Hypothalamus (tissue), 51 donors: ENCODE results near the gene BPIFA1.

ENCODE experiments used
- DNase-seq, 51 donors: peaks; one replicate each; lab custom pipeline; 2025; lab: John Stamatoyannopoulos, UW

Gene BPIFA1

DNA sequence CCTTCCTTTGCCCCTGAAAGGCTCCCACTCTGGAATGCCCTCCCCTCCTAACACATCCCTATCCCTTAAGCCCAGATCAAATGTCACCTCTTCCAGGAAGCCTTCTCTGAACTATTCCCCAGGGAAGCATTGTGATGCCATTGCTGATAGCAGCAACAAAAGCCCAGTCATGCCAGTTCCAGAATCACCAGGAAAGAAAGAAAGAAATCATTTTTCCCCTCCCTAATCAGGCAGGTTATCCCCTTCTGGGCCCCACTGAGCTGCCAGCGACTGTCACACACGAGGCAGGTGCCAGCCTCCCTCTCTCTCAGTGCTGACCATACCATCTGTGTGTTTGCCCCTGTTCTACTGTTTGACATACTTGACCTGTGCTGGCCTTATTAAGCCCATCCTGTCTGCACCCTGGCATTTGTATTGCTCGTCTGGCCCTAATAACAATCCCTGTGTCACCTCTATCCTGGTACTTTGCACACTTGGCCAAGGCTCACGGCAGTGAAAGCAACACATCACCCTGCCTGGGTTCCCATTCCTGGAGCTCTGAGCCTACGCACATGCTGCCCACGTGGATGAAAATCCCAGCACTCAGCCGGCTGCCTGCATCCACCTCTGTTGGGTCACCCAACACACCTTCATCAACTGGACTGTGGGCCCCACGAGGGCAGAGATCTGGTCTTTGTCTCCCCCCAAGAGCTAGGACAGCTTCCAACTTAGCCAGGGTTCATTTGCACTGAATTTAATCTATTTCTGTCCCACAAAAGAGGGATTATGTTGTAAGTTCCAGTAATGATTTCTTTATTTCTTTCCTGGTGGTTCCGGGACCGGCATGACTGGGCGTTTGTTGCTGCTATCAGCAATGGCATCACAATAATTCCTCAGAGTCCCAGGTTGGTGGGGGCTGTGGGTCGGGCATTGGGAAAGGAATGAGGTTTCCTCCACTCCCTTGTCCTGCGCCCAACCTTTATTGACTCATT is 42.0 kb downstream of the BPIFA1 start:
- no peak for DNase-seq

- no peak for DNase-seq
These were observed 42.9 kb downstream of the BPIFA1 start for GRCh38 chr20:33278700-33279099.

DNA sequence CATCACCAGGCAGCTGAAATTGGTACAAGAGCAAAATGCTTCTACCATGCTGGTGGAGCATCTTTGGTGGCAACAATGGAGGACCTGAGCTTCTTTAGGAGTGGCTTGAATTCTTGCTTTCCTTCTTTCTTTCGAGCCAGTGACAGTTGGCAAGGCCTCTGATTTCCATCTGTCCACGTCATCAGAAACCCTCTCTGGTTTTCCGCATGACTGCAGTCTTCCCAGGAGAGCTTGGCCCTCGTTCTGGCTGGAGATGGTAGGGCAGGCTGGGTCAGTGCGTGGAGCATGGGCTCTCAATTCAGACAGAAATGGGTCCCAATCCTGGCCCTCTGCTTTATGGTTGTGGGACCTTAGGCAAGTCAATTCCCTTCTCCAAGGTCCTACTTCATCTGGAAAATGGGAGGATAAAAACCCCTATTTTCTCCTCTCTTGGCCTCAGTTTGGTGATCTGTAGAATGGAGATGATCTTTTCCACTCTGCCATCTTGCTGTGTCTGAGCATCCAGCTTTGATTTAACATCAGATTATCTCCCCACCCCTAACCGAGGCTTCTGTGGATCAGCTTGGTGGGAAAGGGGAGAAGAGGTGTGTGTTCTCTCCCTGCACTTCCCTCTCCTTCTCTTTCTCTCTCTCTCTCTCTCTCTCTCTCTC is 43.6 kb downstream of the BPIFA1 start:
- DNase-seq, result no peak

DNA sequence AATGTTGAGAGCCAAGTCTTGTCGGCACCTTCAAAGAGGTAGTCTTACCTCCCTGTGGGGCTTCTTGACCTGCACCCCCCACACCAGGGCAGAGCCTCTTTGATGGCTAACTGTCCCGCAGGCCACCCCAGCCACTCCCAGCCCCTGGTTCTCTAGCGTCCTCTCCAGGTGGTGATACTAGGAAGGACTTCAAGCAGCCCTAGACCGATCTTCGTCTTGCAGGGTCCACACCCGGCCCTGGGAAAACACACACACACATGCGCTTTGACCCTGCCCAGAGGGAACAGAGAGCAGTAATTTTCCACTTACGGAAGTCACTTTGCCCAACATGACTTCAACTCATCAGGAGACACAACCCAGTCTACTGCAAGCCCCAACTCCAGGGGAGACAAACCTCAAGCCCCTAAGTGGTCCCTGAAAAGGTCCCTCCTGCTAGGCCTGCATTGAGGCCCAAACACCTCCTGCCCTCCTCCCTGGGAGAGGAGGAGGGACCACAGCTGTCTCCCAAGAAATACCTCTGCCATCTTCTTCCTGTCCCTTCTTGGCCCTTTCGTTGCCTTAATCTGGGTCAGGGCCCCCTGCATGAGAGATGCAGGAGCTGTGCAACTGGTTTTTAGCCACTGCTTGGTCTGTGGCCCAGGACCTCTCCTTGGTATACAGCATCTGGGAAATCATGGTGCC is 44.3 kb downstream of the BPIFA1 start:
- DNase-seq, result no peak

DNA sequence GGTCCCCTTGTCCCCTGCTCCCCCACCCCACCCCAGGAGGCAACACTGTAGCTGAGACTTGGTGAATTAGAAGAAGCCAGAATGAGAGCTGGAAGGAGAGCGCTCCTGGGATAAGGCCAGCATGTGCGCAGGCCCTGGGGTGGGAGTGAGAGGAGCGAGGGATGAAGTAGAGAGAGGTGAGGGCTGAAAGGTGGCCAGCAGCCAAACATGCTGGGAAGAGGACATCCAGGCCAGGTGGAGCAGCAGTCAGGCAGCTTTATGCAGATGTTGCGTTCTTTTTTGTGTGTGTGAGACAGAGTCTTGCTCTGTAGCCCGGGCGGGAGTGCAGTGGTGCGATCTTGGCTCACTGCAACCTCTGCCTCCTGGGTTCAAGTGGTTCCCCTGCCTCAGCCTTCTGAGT is 45.0 kb downstream of the BPIFA1 start:
- no peak for DNase-seq

DNA sequence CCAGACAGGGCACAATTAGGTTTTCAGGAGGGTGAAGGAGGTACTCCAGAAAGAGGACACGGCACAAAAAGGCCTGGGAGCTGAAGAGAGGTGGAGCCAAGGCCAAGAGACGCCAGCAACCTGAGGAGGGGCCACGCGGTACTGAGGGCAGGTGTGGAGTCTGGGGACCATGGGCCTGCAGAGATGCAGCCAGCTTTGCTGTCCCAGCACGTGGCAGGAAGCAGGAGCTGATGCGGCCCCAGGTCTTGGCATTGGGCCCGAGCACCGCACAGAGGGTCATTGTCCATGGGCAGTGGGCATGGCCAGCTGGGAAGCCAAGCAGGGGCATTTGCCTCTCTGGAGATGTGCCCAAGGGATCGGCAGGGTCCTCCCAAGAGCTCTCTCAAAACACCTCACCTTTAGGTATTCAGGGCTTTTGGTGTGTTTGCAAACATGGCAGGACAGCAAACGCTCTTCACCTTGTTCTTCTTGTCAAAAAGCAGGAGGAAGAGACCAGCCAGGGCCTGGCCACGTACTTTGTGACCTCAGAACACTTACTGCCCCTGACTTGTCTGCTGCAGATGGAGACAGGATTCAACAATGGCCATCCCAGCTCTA is 45.9 kb downstream of the BPIFA1 start:
- peak in 39 of 51 donors; percentile 5 to 70 (median 37) for DNase-seq

DNA sequence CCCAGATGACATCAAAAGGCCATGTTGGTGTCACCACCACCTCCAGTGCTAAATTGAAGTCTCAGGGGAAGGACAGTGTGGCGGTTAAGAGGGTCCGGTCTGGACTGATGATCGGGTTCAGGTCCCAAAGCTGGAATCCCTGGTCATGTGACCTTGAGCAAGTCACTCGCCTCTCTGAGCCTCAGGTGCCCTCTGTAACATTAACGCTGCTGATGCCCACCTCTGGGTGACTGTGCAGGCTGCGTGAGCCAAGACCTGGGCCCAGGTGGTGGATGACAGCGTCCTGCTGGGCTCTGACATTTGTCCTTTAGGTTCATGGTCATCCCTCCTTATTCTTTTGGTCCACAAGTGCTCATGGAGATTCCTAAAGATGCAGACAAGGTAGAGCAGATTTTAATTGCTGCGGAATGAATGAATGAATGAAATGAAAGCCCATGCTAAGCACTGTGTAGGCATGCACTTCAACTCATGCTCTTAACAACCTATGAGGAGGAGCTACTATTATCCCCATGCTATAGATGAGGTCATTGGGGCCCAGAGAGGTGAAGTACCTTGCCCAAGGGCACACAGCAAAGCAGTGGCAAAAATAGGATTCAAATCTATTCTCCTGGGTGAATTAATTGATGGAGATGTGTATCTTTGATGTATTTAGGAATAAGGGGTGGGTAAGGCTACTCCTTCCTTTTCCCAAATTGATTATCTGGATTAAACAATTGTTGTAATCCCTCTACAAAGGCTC is 46.6 kb downstream of the BPIFA1 start:
- DNase-seq, result no peak

DNA sequence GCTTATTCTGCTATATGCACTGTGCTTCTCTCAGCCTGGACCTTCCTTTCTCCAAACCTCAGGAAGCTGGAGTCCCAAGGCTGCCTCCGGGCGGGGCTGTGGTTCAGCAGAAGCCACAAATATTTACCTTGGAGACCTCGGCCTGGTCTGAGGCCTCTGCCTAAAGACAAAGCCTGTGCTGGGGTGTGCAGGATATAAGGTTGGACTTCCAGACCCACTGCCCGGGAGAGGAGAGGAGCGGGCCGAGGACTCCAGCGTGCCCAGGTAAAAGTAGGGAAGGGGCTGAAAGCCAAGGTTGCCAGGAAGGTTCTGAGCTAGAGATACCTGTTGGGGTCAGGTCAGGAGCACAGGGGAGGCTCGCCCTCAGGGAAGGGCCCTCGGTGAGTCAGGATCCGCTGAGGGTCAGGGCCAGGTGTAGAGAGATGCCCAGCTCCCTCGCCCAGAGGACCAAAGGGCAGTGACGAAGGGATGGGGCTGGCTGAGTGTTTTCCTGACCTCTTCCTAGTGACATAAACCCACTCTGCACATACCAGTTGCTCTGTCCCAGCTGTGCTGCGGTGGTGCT is 47.3 kb downstream of the BPIFA1 start, which contains the start of gene BPIFB1:
TSS of gene BPIFB1 (plus strand) at position 224 of the 565 bp plus-strand sequence. CDS start 2,860 bp downstream, outside the sequence.
- DNase-seq, result no peak

- DNase-seq, result no peak
These were observed 48.5 kb downstream of the BPIFA1 start for GRCh38 chr20:33284284-33284683.

DNA sequence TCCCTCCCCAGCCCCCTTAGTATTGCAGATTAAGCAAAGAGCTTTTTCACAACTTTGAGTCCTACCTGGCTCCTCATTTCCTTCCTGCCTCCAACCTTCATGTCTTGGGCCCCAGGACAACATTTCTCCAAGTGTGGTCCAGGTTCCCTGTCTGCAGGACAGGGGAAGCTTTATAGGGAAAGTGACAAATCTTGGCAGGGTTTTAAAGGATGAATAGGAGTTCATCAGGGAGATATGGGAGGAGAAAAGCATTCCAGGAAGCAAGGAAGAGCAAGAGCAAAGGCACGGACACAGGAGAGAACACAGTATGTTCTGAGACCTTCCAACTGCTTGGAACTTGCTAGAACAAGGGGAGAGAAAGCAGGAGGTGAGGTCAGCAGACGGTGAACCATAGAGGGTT is 49.1 kb downstream of the BPIFA1 start:
- no peak for DNase-seq

DNA sequence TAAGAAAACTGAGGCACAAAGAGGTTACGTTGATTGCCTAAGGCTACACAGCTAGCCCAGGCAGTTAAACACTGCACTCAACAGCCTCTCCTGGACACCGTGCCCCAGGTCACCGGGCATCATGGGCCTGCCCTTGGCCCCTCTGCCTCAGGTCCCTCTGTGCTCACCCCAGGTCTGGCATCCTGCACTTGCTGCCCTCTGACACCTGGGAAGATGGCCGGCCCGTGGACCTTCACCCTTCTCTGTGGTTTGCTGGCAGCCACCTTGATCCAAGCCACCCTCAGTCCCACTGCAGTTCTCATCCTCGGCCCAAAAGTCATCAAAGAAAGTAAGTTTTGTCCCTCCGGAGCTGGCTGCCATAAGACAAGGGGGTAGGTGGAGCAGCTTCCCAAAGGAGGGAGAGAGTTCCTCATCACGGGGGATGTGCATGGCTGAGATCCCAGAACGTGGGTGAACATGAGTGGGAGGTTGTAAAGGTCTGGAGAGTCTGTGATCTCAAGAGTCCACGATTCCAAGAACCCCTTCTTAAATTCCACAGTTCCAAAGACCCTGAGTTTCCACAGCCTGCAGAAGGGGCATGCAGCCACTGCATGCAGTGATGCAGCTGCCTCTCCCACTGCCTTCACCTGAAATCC is 50.2 kb downstream of the BPIFA1 start:
- no peak for DNase-seq

DNA sequence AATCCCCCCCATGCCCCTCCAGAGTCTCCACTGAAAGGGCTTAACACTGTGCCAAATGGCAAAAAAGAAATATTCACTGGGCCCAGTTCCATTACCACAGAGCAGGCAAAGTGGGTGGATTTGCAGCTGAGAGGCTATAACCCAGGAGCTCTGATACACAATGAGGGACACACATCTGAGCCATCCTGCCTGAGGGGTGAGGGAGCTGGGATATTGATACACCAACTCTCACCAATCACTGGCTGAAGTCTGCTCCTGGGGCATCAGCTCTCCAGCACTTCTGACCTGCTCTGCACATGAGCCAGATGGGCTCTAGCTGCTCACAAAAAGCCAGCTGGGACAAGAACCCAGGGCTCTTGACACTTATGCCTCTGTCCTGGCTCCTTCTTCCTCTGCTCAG is 52.1 kb downstream of the BPIFA1 start:
- DNase-seq, result no peak

GRCh38 chr20:33290852-33291251 is 55.1 kb downstream of the BPIFA1 start:
- DNase-seq, result no peak

DNA sequence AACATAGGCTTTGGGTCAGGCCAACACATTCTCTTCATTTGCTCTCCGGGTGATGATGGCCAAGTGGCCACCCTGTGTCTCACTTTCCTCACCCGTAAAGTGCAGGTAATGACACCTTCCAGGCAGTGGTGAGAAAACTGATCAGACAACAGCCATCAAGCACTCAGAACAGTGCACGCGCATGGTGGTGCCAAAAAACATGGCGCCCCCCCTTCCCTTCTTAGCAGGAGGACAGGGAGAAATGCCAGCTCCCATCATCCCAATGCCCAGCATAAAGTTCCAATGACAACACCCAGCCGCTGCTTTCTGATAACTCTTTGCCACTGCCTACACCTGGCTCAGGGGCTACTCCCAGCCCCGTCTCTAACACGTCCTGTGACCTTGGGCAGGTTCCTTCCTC is 55.6 kb downstream of the BPIFA1 start:
- DNase-seq, result no peak

DNA sequence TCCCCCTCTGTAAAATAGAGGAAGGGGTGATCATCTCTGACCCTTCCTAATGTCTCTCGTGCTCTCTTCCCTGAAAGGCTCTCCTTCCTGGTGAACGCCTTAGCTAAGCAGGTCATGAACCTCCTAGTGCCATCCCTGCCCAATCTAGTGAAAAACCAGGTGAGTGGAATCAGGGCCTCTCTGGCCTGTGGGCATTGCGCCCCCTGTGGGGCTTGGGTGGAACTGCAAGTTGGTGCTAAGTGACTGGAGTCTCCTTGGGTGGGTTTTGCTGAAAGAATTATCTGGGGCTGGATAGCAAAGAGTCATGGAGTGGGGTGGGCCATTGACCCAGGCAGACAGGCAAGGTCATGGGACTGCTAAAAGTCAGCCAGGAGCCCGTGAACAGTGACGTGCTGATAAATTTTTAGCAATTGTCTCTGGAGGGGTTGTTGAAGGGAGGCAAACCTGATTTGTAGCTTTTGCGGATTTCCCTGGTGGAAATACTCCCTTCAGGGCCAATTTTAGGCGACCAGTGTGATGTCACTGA is 56.1 kb downstream of the BPIFA1 start:
- peak in 32 of 51 donors; percentile 1 to 68 (median 16) for DNase-seq
